IPS-11a (cell line): ENCODE results near the gene CBY2.

Experiments
- H3K4me3 ChIP-seq: one replicate; pipeline ENCODE4 v1.5.1; 2013; ENCODE audit warnings: low read depth, low read length, control low read depth

CBY2 gene

GRCh38 chr13:45700971-45701900, 884 bp upstream of the CBY2 start:
- H3K4me3 ChIP-seq, result no peak overlapping the region

GRCh38 chr13:45702869-45703391, 810 bp downstream of the CBY2 start:
- no peak overlapping the region for H3K4me3 ChIP-seq

- no peak overlapping the region for H3K4me3 ChIP-seq
Observed at GRCh38 chr13:45704211-45704739, 2.2 kb downstream of the CBY2 start.

- H3K4me3 ChIP-seq, result no peak overlapping the region
Observed at GRCh38 chr13:45704854-45705695, 3.0 kb downstream of the CBY2 start.

- no peak overlapping the region for H3K4me3 ChIP-seq
Observed at GRCh38 chr13:45705918-45706317, 3.8 kb downstream of the CBY2 start.

- H3K4me3 ChIP-seq, result no peak overlapping the region
Observed at GRCh38 chr13:45707516-45708100, 5.5 kb downstream of the CBY2 start.

GRCh38 chr13:45711951-45712350, 9.8 kb downstream of the CBY2 start:
- no peak overlapping the region for H3K4me3 ChIP-seq

GRCh38 chr13:45713106-45713690, 11.1 kb downstream of the CBY2 start:
- H3K4me3 ChIP-seq, result no peak overlapping the region

GRCh38 chr13:45713721-45714120, 11.6 kb downstream of the CBY2 start:
- H3K4me3 ChIP-seq, result no peak overlapping the region

GRCh38 chr13:45714170-45714569, 12.1 kb downstream of the CBY2 start:
- no peak overlapping the region for H3K4me3 ChIP-seq

- H3K4me3 ChIP-seq, result no peak overlapping the region
Observed at GRCh38 chr13:45715351-45715750, 13.2 kb downstream of the CBY2 start.

GRCh38 chr13:45717349-45717748, 15.2 kb downstream of the CBY2 start:
- no peak overlapping the region for H3K4me3 ChIP-seq

- H3K4me3 ChIP-seq, result no peak overlapping the region
Observed at GRCh38 chr13:45718063-45718462, 15.9 kb downstream of the CBY2 start.

GRCh38 chr13:45718992-45719391, 16.9 kb downstream of the CBY2 start:
- H3K4me3 ChIP-seq, result no peak overlapping the region

GRCh38 chr13:45721203-45721731, 19.1 kb downstream of the CBY2 start:
- no peak overlapping the region for H3K4me3 ChIP-seq

- H3K4me3 ChIP-seq, result no peak overlapping the region
Observed at GRCh38 chr13:45723798-45724197, 21.7 kb downstream of the CBY2 start.

- no peak overlapping the region for H3K4me3 ChIP-seq
Observed at GRCh38 chr13:45728759-45729158, 26.6 kb downstream of the CBY2 start.

- H3K4me3 ChIP-seq, result no peak overlapping the region
Observed at GRCh38 chr13:45731455-45731854, 29.3 kb downstream of the CBY2 start.

- no peak overlapping the region for H3K4me3 ChIP-seq
Observed at GRCh38 chr13:45732916-45733315, 30.8 kb downstream of the CBY2 start.

- H3K4me3 ChIP-seq, result no peak overlapping the region
Observed at GRCh38 chr13:45733361-45733760, 31.2 kb downstream of the CBY2 start.
